Measurements from ENCODE around the gene RIPOR2.
"Not testable (repeated sequence)": the region's sequence is repeated elsewhere in the genome, so short reads cannot be mapped to it uniquely, and the experiment has no call there.

Gene RIPOR2

GRCh38 chr6:24959319-24959718, 23.6 kb upstream of the RIPOR2 start:
- DNase-seq (ENCODE audit: low read depth in 1 of 2, low spot score in 1 of 2), result no peak

DNA sequence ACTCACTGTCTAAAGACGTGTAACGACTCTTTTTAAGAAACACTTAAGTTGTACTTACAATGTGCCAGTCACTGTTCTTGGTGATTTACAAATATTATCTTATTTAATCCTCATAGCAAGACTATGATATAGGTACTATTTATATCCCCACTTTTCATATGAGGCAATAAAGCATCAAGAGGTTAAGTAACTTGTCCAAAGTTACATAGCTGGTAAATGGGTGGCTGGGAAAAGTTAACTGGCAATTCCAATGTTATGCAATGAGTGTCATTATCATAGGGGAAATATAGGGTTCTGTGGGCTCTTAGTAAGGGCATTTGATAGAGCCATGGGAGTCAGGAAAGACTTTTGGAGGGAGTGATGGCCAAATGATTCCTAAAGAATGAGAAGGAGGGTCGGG, 21.4 kb upstream of the RIPOR2 start:
- DNase-seq (ENCODE audit: low read depth in 1 of 2, low spot score in 1 of 2), result no peak

GRCh38 chr6:24953726-24954125, 18.0 kb upstream of the RIPOR2 start:
- DNase-seq (ENCODE audit: low read depth in 1 of 2, low spot score in 1 of 2), result no peak

GRCh38 chr6:24951811-24952299, 16.1 kb upstream of the RIPOR2 start:
- no peak for DNase-seq (ENCODE audit: low read depth in 1 of 2, low spot score in 1 of 2)

- no peak for DNase-seq (ENCODE audit: low read depth in 1 of 2, low spot score in 1 of 2)
These were observed 14.6 kb upstream of the RIPOR2 start for GRCh38 chr6:24950218-24950941.

DNA sequence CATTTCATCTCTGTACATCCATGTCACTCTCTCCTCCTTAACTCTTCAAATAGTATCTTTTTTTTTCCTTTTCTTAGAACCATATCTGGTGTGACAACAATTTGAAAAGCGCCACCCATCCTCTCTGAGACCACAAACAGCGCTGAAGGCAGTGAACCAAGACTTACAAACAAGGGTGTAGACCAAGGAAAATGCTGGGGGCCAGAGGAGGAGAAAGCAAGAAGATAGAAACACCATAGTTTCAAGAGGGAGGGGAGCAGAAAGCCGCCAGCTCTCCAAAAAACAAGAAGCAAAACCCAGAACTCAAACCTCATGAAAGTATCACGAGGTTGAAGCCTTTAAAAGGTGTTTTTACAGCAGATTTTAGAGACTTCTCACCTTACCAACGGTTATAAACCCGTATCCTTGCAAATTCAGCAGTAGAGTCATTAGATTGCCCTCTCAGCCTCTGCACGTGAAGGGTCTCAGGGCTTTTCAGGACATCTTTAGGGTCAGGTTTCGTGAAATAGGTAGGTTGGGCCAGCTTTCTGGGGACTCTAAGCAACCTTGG, 13.3 kb upstream of the RIPOR2 start:
- DNase-seq (ENCODE audit: low read depth in 1 of 2, low spot score in 1 of 2), result no peak

- not testable (repeated sequence) for DNase-seq (ENCODE audit: low read depth in 1 of 2, low spot score in 1 of 2)
These were observed 12.5 kb upstream of the RIPOR2 start for GRCh38 chr6:24948261-24948660.

- no peak for DNase-seq (ENCODE audit: low read depth in 1 of 2, low spot score in 1 of 2)
These were observed 11.9 kb upstream of the RIPOR2 start for GRCh38 chr6:24947636-24948035.

- no peak for DNase-seq (ENCODE audit: low read depth in 1 of 2, low spot score in 1 of 2)
These were observed 9.3 kb upstream of the RIPOR2 start for GRCh38 chr6:24945054-24945453.

- DNase-seq (ENCODE audit: low read depth in 1 of 2, low spot score in 1 of 2), result no peak
These were observed 8.0 kb upstream of the RIPOR2 start for GRCh38 chr6:24943774-24944173.

DNA sequence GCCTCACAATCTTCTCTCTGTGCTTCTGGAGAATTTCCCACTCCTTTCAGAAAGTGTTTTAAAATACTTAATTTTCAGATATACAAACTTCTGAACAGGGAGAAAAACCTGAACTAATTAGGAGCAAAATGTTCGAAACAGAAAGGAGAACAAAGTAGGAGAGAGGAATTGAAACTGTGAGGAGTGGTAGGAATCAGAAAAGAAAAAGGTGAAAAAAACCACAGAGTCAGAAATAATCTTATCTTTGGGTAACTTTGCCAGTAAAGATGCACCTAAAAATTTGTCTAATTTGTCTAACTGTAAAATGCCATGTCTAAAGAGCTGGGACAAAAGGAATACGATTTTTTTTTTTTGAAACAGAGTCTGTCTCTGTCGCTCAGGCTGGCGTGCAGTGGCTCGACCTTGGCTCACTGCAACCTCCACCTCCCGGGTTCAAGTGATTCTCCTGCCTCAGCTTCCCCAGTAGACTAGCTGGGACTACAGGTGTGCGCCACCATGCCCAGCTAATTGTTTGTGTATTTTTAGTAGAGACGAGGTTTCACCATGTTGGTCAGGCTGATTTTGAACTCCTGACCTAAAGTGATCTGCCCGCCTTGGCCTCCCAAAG, 4.7 kb upstream of the RIPOR2 start:
- no peak for DNase-seq (ENCODE audit: low read depth in 1 of 2, low spot score in 1 of 2)

DNA sequence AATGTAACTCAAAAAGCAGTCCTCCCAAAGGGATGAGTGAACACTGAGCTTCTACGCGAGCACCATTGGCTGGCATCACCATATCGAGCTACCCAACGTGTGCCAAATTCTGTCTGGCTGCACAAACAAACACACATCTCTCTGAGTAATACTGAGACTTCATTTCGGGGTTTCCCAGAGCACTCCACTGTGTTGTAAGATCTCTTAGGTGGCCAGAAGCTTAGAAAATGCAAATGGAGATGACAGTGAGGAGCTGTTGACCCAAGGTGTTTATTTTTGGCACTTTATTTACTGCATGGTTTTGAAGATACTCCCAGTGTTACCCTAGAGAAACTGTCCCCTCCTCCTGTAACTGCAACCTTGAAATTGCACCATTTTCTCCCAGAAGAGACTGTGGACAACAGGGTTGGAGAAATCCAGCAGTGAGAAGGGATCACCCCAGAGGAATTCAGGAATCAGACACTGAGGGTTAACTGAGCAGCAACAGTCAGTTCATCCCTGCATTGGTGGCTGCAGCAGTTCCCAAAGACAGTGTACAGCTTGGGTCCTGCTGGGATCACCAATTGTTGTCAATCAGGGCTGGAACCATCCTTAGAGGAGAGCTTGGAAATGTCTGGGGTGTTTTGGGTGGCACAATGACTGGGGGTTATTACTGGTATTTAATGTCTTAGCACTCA, 1.0 kb upstream of the RIPOR2 start:
- no peak for DNase-seq (ENCODE audit: low read depth in 1 of 2, low spot score in 1 of 2)

DNA sequence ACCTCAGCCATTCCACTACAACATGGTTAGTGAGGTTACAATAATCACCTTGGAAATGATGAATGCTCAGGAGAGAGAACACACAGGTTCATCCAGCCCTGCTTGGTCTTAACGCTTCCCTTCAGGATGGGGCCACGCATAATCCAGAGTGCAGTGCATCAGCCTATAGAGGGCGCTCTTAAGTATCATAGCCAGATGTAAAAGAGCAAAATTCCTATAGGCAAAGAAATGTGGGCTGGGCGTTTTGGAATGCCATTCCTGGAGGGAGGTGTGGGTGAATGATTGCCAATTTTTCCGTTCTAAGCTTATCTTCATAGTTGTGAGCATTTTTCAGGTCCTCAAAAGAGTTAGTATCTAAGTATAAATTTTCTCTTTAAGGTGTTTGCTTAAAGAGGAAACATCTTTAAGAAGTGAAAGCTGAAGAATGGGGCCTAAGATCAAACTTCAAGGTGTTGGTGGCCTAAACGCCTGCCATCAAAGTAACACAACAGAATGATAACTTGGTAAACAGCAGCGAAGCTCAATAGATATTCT, 1.8 kb downstream of the RIPOR2 start:
- no peak for DNase-seq (ENCODE audit: low read depth in 1 of 2, low spot score in 1 of 2)

DNA sequence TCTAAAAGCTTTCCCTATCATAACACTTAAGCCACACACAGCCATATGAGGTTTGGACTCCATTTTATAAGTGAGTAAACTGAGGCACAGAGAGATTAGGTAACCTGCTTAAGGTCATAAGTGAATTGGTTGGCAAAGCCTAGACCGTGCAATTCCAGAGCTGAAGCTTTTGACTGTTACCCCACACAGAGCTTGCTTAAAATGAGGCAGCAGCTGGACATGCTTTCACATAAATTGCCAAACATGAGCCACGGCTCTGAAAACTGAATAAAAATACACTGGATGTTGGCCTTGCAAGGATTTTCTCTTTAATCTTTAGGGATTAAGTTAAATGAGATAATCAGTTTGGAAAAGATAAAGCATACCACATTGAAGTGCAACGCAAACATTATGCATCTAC, 2.5 kb downstream of the RIPOR2 start:
- no peak for DNase-seq (ENCODE audit: low read depth in 1 of 2, low spot score in 1 of 2)

- DNase-seq (ENCODE audit: low read depth in 1 of 2, low spot score in 1 of 2), result no peak
These were observed 2.9 kb downstream of the RIPOR2 start for GRCh38 chr6:24932832-24933231.

DNA sequence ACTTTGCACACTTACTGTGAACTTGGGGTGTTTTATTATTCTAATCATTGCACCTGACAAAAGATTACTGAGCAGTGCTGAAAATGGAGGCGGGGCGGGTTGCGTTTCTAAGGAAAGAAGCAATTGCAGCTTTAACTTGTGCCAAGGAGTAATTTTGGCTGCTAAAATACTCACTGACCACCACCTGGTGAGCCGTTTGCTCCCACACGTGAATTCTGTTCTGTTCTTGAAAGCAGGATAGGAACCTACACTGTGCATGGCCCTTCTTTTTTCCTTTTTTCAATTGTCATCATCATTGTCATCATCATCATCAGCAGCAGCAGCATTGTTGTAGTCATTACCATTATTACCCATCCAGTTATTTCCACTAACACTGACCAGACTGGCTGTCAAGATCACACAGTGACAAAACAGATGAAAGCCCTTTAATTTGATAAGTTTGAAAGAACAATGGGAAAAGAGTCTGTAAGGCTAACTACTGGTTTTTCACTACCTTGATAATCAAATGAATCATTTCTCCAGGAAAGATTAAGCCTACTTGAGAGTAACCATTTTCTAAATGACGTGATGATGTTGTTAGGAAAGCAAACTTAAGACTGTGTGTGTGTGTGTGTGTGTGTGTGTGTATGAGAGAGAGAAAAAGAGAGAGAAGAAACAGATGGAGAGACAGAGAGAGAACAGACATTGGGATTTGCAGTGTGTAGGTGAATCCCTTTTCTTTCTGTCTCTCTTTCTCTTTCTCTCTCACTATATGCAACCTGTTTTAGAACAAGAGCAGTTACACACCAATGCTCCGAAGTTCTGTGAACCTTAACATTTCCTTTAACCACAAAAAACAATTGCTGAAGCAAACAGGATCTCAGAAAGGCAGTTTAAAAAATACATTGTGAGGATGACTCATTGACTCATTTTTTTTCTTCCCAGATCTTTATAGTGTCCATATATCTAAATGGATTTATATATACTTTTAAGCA, 3.8 kb downstream of the RIPOR2 start:
- DNase-seq (ENCODE audit: low read depth in 1 of 2, low spot score in 1 of 2), result no peak

DNA sequence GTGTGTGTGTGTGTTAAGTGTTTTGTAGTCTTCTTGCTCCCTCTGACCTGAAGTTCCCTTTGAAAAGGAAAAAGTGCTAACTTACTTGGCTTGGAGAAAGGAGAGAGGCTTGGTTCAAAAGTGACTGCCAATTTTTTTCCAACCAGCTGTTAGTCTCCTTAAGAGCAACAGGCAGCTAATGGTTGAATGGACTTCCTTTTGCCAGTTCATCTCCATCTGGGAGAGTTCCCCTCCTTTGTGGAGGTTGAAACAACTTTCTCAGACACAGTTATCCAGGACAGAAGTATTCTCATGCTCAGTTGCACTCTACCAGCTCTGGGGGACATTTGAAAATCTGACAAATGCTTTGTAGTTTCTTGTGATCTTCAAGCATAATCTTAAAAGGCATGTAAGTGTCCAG, 4.5 kb downstream of the RIPOR2 start:
- no peak for DNase-seq (ENCODE audit: low read depth in 1 of 2, low spot score in 1 of 2)

GRCh38 chr6:24930431-24930871, 5.3 kb downstream of the RIPOR2 start:
- DNase-seq (ENCODE audit: low read depth in 1 of 2, low spot score in 1 of 2), result no peak

GRCh38 chr6:24929242-24929641, 6.5 kb downstream of the RIPOR2 start:
- no peak for DNase-seq (ENCODE audit: low read depth in 1 of 2, low spot score in 1 of 2)

GRCh38 chr6:24927985-24928745, 7.6 kb downstream of the RIPOR2 start:
- DNase-seq (ENCODE audit: low read depth in 1 of 2, low spot score in 1 of 2), result no peak
